Ascending aorta (tissue), 2 donors: ENCODE data around the gene NLK. TPM values are rescaled to one million over a fixed set of nuclear protein-coding genes. Genes with fewer than 3 reads are reported as not detected.

Experiments
- DNase-seq, 2 donors: peaks; one replicate each; pipeline ENCODE4 v3.0.0-alpha.2; 2019; ENCODE audit warnings: low spot score in 2 of 2
- H3K27ac ChIP-seq, 2 donors: fragments of 200-600 bp; sonication (generic); one replicate each; pipeline ENCODE4 v1.5.1; 2016 to 2017; ENCODE audit warnings: mild to moderate bottlenecking in 1 of 2
- H3K27me3 ChIP-seq: fragments of 200-600 bp; sonication (generic); one replicate; pipeline ENCODE4 v1.5.1; 2017
- H3K36me3 ChIP-seq, 2 donors: fragments of 200-600 bp; sonication (generic); one replicate each; pipeline ENCODE4 v1.5.1; 2016
- H3K4me1 ChIP-seq, 2 donors: fragments of 200-600 bp; sonication (generic); one replicate each; pipeline ENCODE4 v1.5.1; 2016 to 2017; ENCODE audit warnings: mild to moderate bottlenecking in 1 of 2
- H3K4me3 ChIP-seq, 2 donors: fragments of 200-600 bp; sonication (generic); one replicate each; pipeline ENCODE4 v1.5.1; 2016 to 2017; ENCODE audit warnings: mild to moderate bottlenecking in 1 of 2
- H3K9me3 ChIP-seq, 2 donors: fragments of 200-600 bp; sonication (generic); one replicate each; pipeline ENCODE4 v1.5.1; 2016
- CTCF ChIP-seq, 3 experiments: fragments of 200-600 bp in 2 of 3; fragments of 450-650 bp in 1 of 3; sonication (generic) in 2 of 3; IDR thresholded peaks; one replicate each; pipeline ENCODE4 v1.5.1; 2016 to 2019; ENCODE audit warnings: antibody characterized with exemption in 3 of 3, mild to moderate bottlenecking in 1 of 3, moderate library complexity in 1 of 3
- intact Hi-C: fragments of 100-400 bp; cut with DNase I; formaldehyde crosslinking; loops from one replicate; pipeline ENCODE4 v1.15.1; 2023
- total RNA-seq: library from RNA; depleted of rRNA; stranded (reverse); fragments of >200 nt; gene quantifications from one replicate; pipeline ENCODE4 v1.1.0, GENCODE V29; 2016

NLK gene
- total RNA-seq, 1 donor from 2014 or later: 37.8 TPM

- H3K4me3 ChIP-seq: no peak overlapping the region
- DNase-seq: no peak
- peaks cover 4 to 10% of the 10 kb centered on the region in 2 donors for H3K36me3 ChIP-seq
- H3K27ac ChIP-seq: no peak overlapping the region
- H3K27me3 ChIP-seq: no peaks in the 10 kb centered on the region
- no peaks in the 10 kb centered on the region for H3K4me1 ChIP-seq
- intact Hi-C loops: no loop called here
- no peaks in the 10 kb centered on the region for H3K9me3 ChIP-seq
- no peak for TF ChIP-seq CTCF (IDR thresholded peaks at IDR 0.05)
Observed at GRCh38 chr17:28166478-28166877, 124.0 kb downstream of the NLK start.

- Histone ChIP-seq H3K36me3 (peaks cover 0 to 22% of the 10 kb centered on the region in 2 donors), H3K4me3 (no peak overlapping the region), H3K27ac (no peak overlapping the region), H3K4me1 (no peaks in the 10 kb centered on the region), H3K9me3 (no peaks in the 10 kb centered on the region), H3K27me3 (no peaks in the 10 kb centered on the region)
- intact Hi-C loops: no loop called here
- no peak for DNase-seq
- no peak for TF ChIP-seq CTCF (IDR thresholded peaks at IDR 0.05)
Observed at GRCh38 chr17:28169621-28170349, 127.3 kb downstream of the NLK start.

DNA sequence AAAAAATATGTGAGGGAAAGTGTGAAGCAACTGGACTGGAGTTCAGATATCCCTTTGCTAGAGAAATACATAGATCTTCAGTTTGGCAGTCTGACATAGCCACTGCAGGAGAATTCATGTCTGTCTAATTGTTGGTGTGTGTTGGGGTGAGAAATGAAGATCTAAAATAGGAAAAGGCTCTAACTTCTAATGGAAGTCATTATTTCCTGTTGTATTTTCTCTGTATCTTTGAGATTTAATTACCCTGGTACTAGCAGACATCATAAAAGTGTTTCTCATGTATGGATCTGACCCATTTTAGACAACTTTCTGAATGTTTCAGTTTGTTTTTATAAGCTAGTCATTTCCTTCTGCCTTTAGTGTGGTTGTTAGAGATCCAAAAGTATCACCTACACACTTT, 128.3 kb downstream of the NLK start:
- Histone ChIP-seq H3K27ac (no peak overlapping the region), H3K4me1 (no peaks in the 10 kb centered on the region), H3K27me3 (no peaks in the 10 kb centered on the region), H3K36me3 (peaks cover 0 to 22% of the 10 kb centered on the region in 2 donors), H3K9me3 (no peaks in the 10 kb centered on the region), H3K4me3 (no peak overlapping the region)
- DNase-seq: no peak
- intact Hi-C loops: no loop called here
- no peak for TF ChIP-seq CTCF (IDR thresholded peaks at IDR 0.05)

- Histone ChIP-seq H3K27ac (no peak overlapping the region), H3K36me3 (peaks cover 0 to 22% of the 10 kb centered on the region in 2 donors)
- intact Hi-C loops: no loop called here
Observed at GRCh38 chr17:28173031-28173561, 130.6 kb downstream of the NLK start.

GRCh38 chr17:28173801-28174200, 131.3 kb downstream of the NLK start:
- Histone ChIP-seq H3K9me3 (no peaks in the 10 kb centered on the region), H3K4me1 (no peaks in the 10 kb centered on the region), H3K36me3 (peaks cover 0 to 16% of the 10 kb centered on the region in 2 donors), H3K4me3 (no peak overlapping the region), H3K27me3 (no peaks in the 10 kb centered on the region), H3K27ac (no peak overlapping the region)
- DNase-seq: no peak
- intact Hi-C loops: no loop called here
- no peak for TF ChIP-seq CTCF (IDR thresholded peaks at IDR 0.05)

More at GRCh38 chr17:28173031-28173561, 130.6 kb downstream of the NLK start:
- no peak for TF ChIP-seq CTCF (IDR thresholded peaks at IDR 0.05)
- H3K9me3 ChIP-seq: no peaks in the 10 kb centered on the region
- H3K4me3 ChIP-seq: no peak overlapping the region
- no peak for DNase-seq
- no peaks in the 10 kb centered on the region for H3K27me3 ChIP-seq
- H3K4me1 ChIP-seq: no peaks in the 10 kb centered on the region
